ENCODE data around the gene CAV1. TPM values are rescaled to one million over a fixed set of nuclear protein-coding genes. Genes with fewer than 3 reads are reported as not detected.

Gene CAV1
- total and polyA plus RNA-seq, 2 experiments from 2014 or later, result 16.0 to 21.1 TPM

- TF ChIP-seq REST (IDR thresholded peaks at IDR 0.05; ENCODE audit: unreplicated experiment) (no peak), JUNB (IDR thresholded peaks at IDR 0.05; ENCODE audit: unreplicated experiment) (no peak), POLR2AphosphoS5 (IDR thresholded peaks at IDR 0.05; ENCODE audit: low read depth) (no peak), STAT1 (IDR thresholded peaks at IDR 0.05; ENCODE audit: unreplicated experiment) (no peak)
Observed at GRCh38 chr7:116584721-116585120, 59.9 kb downstream of the CAV1 start (continued).

- no peak overlapping the region for H3K4me3 Mint-ChIP-seq
- no peaks in the 10 kb centered on the region for H3K9me3 Mint-ChIP-seq
- Histone ChIP-seq H4K20me1 (replicated peaks; ENCODE audit: insufficient read depth) (no peaks in the 10 kb centered on the region), H3K36me3 (ENCODE audit: insufficient read depth) (no peaks in the 10 kb centered on the region), H2AFZ (peak overlapping the region; percentile 48; the same call in 1 of the 2 replicates), H3K79me2 (replicated peaks; ENCODE audit: insufficient read depth) (no peaks in the 10 kb centered on the region), H3K27me3 (ENCODE audit: insufficient read depth) (no peaks in the 10 kb centered on the region), H3K9me2 (ENCODE audit: insufficient read depth) (peaks cover 6% of the 10 kb centered on the region), H3K4me1 (ENCODE audit: insufficient read depth) (0 out of 2 replicates have a peak, but pooled peaks cover 3% of the 10 kb centered on the region), H3F3A (replicated peaks; ENCODE audit: low read depth) (no peaks in the 10 kb centered on the region), H3K4me2 (no peak overlapping the region), H3K4me3 (no peak overlapping the region), H3K27ac (ENCODE audit: low read depth) (no peak overlapping the region)
- peaks cover 9% of the 10 kb centered on the region for H3K4me1 Mint-ChIP-seq
- no peaks in the 10 kb centered on the region for H3K36me3 Mint-ChIP-seq (ENCODE audit: low read depth)
- DNase-seq (ENCODE audit: low spot score) (no peak), ATAC-seq (no peak)
- H3K27ac Mint-ChIP-seq, result no peak overlapping the region
- H3K27me3 Mint-ChIP-seq (ENCODE audit: insufficient read depth, low read depth, poor library complexity), result no peaks in the 10 kb centered on the region
- no peak for TF ChIP-seq JUNB (IDR thresholded peaks at IDR 0.05; ENCODE audit: unreplicated experiment)
- no peak for TF ChIP-seq NANOG (IDR thresholded peaks at IDR 0.05; ENCODE audit: borderline replicate concordance)
- TF ChIP-seq POLR2AphosphoS5 (IDR thresholded peaks at IDR 0.05; ENCODE audit: low read depth), result no peak
- TF ChIP-seq ZNF114 (CRISPR knock-in tag; IDR thresholded peaks at IDR 0.05), result no peak
- TF ChIP-seq REST (IDR thresholded peaks at IDR 0.05; ENCODE audit: unreplicated experiment), result no peak
- no peak for TF ChIP-seq ZNF462 (CRISPR knock-in tag; IDR thresholded peaks at IDR 0.05)
- TF ChIP-seq CTCF (conservative IDR thresholded peaks at IDR 0.05; ENCODE audit: low read depth in 2 of 2), result no peak
- TF ChIP-seq STAT1 (IDR thresholded peaks at IDR 0.05; ENCODE audit: unreplicated experiment), result no peak
Observed at GRCh38 chr7:116585392-116585791, 60.6 kb downstream of the CAV1 start.
